OCI-LY1 (cell line): ENCODE measurements around the gene ARAP3.
A peak's percentile ranks its signal among the peaks of the same experiment; 100 is the strongest.

Source experiments
- EZH2 ChIP-seq: fragments of 200-600 bp; sonication (generic), shearing (Covaris generic); IDR thresholded peaks from 2 replicates; pipeline ENCODE4 v1.8.0; 2017; ENCODE audit warnings: borderline replicate concordance, mixed run types, mild to moderate bottlenecking, antibody characterized with exemption, low read length, moderate library complexity, mixed read lengths
- TF ChIP-seq, protein P1 (sequence below): fragments of 200-600 bp; sonication (generic), shearing (Covaris generic); IDR thresholded peaks from 2 replicates; pipeline ENCODE4 v1.5.1; 2017; ENCODE audit warnings: mild to moderate bottlenecking, antibody characterized with exemption, low read length, moderate library complexity, mixed read lengths

DNA sequence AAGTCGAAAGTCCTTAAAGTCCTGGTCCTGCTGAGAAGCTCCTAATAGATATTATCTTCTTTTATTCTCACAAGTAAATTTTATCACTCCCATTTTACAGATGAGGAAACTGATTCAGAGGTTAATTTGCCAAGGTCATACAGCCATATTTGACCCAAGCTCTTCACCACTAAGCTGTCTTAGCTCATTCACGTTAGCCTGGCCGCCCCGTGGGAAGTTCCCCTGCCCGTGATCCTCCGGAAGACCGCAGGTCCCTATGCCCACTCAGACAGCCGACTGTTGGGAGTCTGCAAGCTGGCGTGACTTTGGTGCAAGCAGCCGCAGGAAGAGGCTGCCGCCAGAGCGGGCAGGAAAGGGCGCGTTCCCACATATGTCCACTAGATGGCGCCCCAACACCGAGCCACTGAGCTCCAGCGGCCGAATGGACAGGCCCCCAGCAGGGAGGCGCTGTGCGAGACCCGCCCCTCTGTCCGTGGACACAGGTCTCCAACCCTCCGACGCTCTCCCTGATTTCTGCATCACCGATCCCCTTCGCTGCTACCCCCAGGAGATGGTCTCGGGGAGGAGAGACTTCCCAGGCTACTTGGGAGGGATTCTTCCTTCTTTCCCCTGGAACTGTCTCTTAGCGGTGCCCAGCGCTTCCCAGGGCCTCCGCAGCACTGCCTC lies 10.0 kb upstream of the ARAP3 start:
- TF ChIP-seq, protein P1, sequence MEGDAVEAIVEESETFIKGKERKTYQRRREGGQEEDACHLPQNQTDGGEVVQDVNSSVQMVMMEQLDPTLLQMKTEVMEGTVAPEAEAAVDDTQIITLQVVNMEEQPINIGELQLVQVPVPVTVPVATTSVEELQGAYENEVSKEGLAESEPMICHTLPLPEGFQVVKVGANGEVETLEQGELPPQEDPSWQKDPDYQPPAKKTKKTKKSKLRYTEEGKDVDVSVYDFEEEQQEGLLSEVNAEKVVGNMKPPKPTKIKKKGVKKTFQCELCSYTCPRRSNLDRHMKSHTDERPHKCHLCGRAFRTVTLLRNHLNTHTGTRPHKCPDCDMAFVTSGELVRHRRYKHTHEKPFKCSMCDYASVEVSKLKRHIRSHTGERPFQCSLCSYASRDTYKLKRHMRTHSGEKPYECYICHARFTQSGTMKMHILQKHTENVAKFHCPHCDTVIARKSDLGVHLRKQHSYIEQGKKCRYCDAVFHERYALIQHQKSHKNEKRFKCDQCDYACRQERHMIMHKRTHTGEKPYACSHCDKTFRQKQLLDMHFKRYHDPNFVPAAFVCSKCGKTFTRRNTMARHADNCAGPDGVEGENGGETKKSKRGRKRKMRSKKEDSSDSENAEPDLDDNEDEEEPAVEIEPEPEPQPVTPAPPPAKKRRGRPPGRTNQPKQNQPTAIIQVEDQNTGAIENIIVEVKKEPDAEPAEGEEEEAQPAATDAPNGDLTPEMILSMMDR: peak; percentile 90
- TF ChIP-seq EZH2: no peak
